NB4 (cell line): ENCODE data around the gene GRIK3.

ENCODE experiments used
- DNase-seq: peaks from one replicate; pipeline ENCODE4 v3.0.0; 2010; ENCODE audit warnings: low read depth
- H3K4me3 ChIP-seq: one replicate; pipeline ENCODE4 v1.5.1; 2011; ENCODE audit warnings: mild to moderate bottlenecking, low read depth, low read length, moderate library complexity
- MAX ChIP-seq: IDR thresholded peaks from 2 replicates; pipeline ENCODE4 v1.6.1; 2011; ENCODE audit warnings: low read depth, low read length
- MYC ChIP-seq: IDR thresholded peaks from 2 replicates; pipeline ENCODE4 v1.6.1; 2011; ENCODE audit warnings: low read depth, low read length
- POLR2A ChIP-seq: IDR thresholded peaks from 2 replicates; pipeline ENCODE4 v1.6.1; 2011; ENCODE audit warnings: mild to moderate bottlenecking; ENCODE audit not compliant: insufficient read length; ENCODE audit errors: extremely low read depth
- TF ChIP-seq, protein P1 (sequence below): IDR thresholded peaks from one replicate; pipeline ENCODE4 v1.5.1; 2012; ENCODE audit warnings: low read depth, low read length

The GRIK3 gene

GRCh38 chr1:36748466-36748865 lies 285.8 kb downstream of the GRIK3 start:
- DNase-seq, result no peak
- TF ChIP-seq, protein P1, sequence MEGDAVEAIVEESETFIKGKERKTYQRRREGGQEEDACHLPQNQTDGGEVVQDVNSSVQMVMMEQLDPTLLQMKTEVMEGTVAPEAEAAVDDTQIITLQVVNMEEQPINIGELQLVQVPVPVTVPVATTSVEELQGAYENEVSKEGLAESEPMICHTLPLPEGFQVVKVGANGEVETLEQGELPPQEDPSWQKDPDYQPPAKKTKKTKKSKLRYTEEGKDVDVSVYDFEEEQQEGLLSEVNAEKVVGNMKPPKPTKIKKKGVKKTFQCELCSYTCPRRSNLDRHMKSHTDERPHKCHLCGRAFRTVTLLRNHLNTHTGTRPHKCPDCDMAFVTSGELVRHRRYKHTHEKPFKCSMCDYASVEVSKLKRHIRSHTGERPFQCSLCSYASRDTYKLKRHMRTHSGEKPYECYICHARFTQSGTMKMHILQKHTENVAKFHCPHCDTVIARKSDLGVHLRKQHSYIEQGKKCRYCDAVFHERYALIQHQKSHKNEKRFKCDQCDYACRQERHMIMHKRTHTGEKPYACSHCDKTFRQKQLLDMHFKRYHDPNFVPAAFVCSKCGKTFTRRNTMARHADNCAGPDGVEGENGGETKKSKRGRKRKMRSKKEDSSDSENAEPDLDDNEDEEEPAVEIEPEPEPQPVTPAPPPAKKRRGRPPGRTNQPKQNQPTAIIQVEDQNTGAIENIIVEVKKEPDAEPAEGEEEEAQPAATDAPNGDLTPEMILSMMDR, result no peak
- TF ChIP-seq POLR2A (no peak), MAX (no peak), MYC (no peak)
- H3K4me3 ChIP-seq, result no peak overlapping the region
